SK-N-MC (cell line): ENCODE data around the gene PARD3B.

Experiments
- EZH2 ChIP-seq: fragments of 200-600 bp; sonication (generic); IDR thresholded peaks from one replicate; pipeline ENCODE4 v1.6.1; 2017; ENCODE audit warnings: antibody characterized with exemption
- FOXP2 ChIP-seq: optimal IDR thresholded peaks from 2 replicates; pipeline ENCODE3; 2011; ENCODE audit warnings: mild to moderate bottlenecking, moderate library complexity; ENCODE audit not compliant: insufficient read depth; ENCODE audit errors: extremely low read length, control extremely low read depth
- POLR2AphosphoS5 ChIP-seq: IDR thresholded peaks from 2 replicates; pipeline ENCODE4 v1.6.1; 2012; ENCODE audit warnings: mild to moderate bottlenecking, low read depth, low read length, borderline replicate concordance

DNA sequence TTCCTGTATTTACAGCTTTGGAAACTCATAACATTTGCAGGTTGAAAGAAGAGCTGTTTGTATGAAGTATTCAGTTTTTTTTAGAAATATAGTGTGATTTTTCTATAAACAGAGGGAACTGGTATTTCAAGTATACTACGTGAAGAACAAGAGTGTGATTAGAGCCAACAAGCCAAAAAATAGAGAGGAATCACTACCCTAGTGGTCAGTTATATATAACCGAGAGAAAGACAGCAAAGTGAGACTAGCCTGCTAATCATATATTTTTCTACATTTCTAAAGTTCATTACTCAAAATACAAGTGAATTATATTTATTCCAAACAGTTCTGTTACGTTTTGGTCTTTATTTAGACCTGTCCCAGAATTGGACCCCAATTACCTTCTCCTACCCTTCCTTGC is 692.2 kb downstream of the PARD3B start:
- TF ChIP-seq POLR2AphosphoS5 (no peak), EZH2 (no peak), FOXP2 (no peak)
